ENCODE results near the gene FOS. TPM values are rescaled to one million over a fixed set of nuclear protein-coding genes. Genes with fewer than 3 reads are reported as not detected.
"Not testable (repeated sequence)": the region's sequence is repeated elsewhere in the genome, so short reads cannot be mapped to it uniquely, and the experiment has no call there.

FOS gene
- total RNA-seq, 1 donor from 2014 or later, result 302 TPM

DNA sequence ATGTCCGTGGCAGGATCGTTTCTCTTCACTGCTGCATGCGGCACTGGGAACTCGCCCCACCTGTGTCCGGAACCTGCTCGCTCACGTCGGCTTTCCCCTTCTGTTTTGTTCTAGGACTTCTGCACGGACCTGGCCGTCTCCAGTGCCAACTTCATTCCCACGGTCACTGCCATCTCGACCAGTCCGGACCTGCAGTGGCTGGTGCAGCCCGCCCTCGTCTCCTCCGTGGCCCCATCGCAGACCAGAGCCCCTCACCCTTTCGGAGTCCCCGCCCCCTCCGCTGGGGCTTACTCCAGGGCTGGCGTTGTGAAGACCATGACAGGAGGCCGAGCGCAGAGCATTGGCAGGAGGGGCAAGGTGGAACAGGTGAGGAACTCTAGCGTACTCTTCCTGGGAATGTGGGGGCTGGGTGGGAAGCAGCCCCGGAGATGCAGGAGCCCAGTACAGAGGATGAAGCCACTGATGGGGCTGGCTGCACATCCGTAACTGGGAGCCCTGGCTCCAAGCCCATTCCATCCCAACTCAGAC, 1.2 kb downstream of the FOS start:
- DNase-seq (peak; percentile 67), ATAC-seq (no peak)
- Histone ChIP-seq H3K27ac (peak overlapping the region; percentile 100), H3K4me3 (peak overlapping the region; percentile 90), H3K36me3 (peaks cover 20% of the 10 kb centered on the region), H3K27me3 (ENCODE audit: low read depth) (no peaks in the 10 kb centered on the region), H3K4me1 (peaks cover 54% of the 10 kb centered on the region), H3K9me3 (no peaks in the 10 kb centered on the region)
- intact Hi-C loops (cut with DNase I), result no loop called here
- TF ChIP-seq, protein P1, sequence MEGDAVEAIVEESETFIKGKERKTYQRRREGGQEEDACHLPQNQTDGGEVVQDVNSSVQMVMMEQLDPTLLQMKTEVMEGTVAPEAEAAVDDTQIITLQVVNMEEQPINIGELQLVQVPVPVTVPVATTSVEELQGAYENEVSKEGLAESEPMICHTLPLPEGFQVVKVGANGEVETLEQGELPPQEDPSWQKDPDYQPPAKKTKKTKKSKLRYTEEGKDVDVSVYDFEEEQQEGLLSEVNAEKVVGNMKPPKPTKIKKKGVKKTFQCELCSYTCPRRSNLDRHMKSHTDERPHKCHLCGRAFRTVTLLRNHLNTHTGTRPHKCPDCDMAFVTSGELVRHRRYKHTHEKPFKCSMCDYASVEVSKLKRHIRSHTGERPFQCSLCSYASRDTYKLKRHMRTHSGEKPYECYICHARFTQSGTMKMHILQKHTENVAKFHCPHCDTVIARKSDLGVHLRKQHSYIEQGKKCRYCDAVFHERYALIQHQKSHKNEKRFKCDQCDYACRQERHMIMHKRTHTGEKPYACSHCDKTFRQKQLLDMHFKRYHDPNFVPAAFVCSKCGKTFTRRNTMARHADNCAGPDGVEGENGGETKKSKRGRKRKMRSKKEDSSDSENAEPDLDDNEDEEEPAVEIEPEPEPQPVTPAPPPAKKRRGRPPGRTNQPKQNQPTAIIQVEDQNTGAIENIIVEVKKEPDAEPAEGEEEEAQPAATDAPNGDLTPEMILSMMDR (IDR thresholded peaks at IDR 0.05), result no peak

DNA sequence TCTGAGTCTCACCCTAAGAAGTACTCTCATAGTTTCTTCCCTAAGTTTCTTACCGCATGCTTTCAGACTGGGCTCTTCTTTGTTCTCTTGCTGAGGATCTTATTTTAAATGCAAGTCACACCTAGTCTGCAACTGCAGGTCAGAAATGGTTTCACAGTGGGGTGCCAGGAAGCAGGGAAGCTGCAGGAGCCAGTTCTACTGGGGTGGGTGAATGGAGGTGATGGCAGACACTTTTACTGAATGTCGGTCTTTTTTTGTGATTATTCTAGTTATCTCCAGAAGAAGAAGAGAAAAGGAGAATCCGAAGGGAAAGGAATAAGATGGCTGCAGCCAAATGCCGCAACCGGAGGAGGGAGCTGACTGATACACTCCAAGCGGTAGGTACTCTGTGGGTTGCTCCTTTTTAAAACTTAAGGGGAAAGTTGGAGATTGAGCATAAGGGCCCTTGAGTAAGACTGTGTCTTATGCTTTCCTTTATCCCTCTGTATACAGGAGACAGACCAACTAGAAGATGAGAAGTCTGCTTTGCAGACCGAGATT, 1.7 kb downstream of the FOS start:
- no peak for DNase-seq
- Histone ChIP-seq H3K4me1 (peaks cover 50% of the 10 kb centered on the region), H3K27ac (peak overlapping the region; percentile 100), H3K9me3 (no peaks in the 10 kb centered on the region), H3K4me3 (peak overlapping the region; percentile 90), H3K27me3 (ENCODE audit: low read depth) (no peaks in the 10 kb centered on the region), H3K36me3 (peaks cover 20% of the 10 kb centered on the region)
- intact Hi-C loops (cut with DNase I), result no loop called here
- TF ChIP-seq, protein P1 (IDR thresholded peaks at IDR 0.05), result no peak
- no peak for ATAC-seq

DNA sequence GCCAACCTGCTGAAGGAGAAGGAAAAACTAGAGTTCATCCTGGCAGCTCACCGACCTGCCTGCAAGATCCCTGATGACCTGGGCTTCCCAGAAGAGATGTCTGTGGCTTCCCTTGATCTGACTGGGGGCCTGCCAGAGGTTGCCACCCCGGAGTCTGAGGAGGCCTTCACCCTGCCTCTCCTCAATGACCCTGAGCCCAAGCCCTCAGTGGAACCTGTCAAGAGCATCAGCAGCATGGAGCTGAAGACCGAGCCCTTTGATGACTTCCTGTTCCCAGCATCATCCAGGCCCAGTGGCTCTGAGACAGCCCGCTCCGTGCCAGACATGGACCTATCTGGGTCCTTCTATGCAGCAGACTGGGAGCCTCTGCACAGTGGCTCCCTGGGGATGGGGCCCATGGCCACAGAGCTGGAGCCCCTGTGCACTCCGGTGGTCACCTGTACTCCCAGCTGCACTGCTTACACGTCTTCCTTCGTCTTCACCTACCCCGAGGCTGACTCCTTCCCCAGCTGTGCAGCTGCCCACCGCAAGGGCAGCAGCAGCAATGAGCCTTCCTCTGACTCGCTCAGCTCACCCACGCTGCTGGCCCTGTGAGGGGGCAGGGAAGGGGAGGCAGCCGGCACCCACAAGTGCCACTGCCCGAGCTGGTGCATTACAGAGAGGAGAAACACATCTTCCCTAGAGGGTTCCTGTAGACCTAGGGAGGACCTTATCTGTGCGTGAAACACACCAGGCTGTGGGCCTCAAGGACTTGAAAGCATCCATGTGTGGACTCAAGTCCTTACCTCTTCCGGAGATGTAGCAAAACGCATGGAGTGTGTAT, 2.4 kb downstream of the FOS start:
- no peak for DNase-seq
- intact Hi-C loops (cut with DNase I), result no loop called here

DNA sequence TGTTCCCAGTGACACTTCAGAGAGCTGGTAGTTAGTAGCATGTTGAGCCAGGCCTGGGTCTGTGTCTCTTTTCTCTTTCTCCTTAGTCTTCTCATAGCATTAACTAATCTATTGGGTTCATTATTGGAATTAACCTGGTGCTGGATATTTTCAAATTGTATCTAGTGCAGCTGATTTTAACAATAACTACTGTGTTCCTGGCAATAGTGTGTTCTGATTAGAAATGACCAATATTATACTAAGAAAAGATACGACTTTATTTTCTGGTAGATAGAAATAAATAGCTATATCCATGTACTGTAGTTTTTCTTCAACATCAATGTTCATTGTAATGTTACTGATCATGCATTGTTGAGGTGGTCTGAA, 3.0 kb downstream of the FOS start:
- no peak for ATAC-seq
- Histone ChIP-seq H3K36me3 (peaks cover 20% of the 10 kb centered on the region), H3K4me3 (peak overlapping the region; percentile 90), H3K27me3 (ENCODE audit: low read depth) (no peaks in the 10 kb centered on the region), H3K4me1 (peaks cover 44% of the 10 kb centered on the region), H3K27ac (peak overlapping the region; percentile 100), H3K9me3 (no peaks in the 10 kb centered on the region)
- DNase-seq, result no peak
- TF ChIP-seq, protein P1 (IDR thresholded peaks at IDR 0.05), result no peak
- intact Hi-C loops (cut with DNase I), result no loop called here

More for the DNA sequence above, 2.4 kb downstream of the FOS start:
- Histone ChIP-seq H3K27me3 (ENCODE audit: low read depth) (no peaks in the 10 kb centered on the region), H3K36me3 (peaks cover 20% of the 10 kb centered on the region), H3K9me3 (no peaks in the 10 kb centered on the region), H3K4me3 (peak overlapping the region; percentile 90), H3K4me1 (peaks cover 44% of the 10 kb centered on the region), H3K27ac (peak overlapping the region; percentile 100)
- ATAC-seq, result no peak
- TF ChIP-seq, protein P1 (IDR thresholded peaks at IDR 0.05), result no peak

DNA sequence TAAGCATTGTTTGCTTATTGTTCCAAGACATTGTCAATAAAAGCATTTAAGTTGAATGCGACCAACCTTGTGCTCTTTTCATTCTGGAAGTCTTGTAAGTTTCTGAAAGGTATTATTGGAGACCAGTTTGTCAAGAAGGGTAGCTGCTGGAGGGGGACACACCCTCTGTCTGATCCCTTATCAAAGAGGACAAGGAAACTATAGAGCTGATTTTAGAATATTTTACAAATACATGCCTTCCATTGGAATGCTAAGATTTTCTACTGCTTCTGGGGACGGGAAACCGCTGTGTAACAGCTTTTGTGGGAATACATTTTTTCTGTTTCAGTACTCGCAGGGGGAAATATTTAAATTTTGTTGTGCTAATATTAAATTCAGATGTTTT, 3.5 kb downstream of the FOS start:
- H3K9me3 ChIP-seq, result no peaks in the 10 kb centered on the region
- H3K4me1 ChIP-seq, result peaks cover 46% of the 10 kb centered on the region
- H3K27ac ChIP-seq, result peak overlapping the region; percentile 100
- ATAC-seq (no peak), DNase-seq (no peak)
- intact Hi-C loops (cut with DNase I), result no loop called here
- peak overlapping the region; percentile 90 for H3K4me3 ChIP-seq
- H3K36me3 ChIP-seq, result peaks cover 20% of the 10 kb centered on the region
- no peaks in the 10 kb centered on the region for H3K27me3 ChIP-seq (ENCODE audit: low read depth)
- TF ChIP-seq, protein P1 (IDR thresholded peaks at IDR 0.05), result no peak

DNA sequence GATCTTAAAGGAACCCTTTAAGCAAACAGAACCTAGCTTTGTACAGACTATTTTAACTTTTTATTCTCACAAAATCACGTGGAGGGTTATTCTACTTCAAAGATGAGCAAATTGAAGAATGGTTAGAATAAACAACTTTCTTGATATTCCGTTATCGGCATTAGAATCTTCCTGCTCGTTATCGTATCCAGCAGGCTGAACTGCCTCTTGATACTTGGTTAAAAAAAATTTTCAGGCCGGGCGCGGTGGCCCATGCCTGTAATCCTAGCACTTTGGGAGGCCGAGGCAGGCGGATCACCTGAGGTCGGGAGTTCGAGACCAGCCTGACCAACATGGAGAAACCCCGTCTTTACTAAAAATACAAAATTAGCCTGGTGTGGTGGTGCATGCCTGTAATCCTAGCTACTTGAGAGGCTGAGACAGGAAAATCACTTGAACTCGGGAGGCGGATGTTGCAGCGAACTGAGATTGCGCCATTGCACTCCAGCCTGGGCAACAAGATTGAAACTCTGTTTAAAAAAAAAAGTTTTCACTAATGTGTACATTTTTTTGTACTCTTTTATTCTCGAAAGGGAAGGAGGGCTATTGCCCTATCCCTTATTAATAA, 4.0 kb downstream of the FOS start:
- H3K27me3 ChIP-seq (ENCODE audit: low read depth); H3K9me3 ChIP-seq; intact Hi-C loops (cut with DNase I): not testable (repeated sequence)
- Histone ChIP-seq H3K4me3 (peak overlapping the region; percentile 90), H3K36me3 (peaks cover 20% of the 10 kb centered on the region), H3K27ac (peak overlapping the region; percentile 100), H3K4me1 (peaks cover 49% of the 10 kb centered on the region)
- ATAC-seq, result peak in 1 of 2 donors; percentile 2
- peak; percentile 81 for DNase-seq
